ENCODE measurements around the gene CHST8.

DNA sequence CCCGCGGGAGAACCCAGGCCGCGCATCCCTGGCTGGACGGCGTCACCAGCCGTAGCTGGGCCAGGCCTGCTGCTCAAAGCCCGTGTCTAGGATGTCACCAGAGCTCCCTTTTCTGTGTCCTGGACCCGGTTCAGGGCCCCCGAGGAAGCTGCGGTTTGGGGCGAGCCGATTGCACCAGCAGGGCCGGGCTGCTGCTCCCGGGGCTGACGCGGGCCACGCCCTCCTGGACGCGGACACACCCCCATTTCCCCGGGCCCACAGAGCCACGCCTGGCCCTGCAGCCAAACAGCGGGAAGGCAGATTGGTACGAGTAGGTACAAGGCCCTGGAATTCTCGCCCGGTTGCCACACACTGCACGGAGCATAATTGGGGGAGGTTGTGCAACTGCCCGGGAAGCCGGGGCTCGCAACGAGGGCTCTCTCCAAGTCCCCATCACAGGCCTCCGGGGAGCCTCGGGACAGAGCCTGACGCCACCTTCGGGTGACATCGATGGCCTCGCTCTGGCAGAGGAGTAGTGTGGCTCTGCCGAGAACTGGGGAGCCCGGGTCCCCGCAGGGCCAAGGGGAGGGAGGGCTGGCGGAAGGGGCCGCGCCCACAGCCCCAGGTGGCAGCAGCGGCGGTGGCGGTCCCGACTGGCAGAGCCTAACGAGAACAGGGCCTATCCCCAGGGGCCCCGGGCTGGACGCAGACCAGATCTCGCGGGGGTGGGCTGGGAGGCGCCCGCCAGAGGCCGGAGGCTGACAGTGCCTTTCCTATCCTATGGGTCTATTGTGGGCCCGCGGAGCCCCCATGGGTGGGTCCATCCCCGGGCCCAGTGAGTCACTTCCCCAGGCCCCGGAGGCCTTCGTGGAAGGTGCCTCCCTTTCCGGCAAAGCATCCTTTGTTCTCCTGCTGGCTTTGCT lies 198.4 kb downstream of the CHST8 start:
- TF ChIP-seq POLR2AphosphoS5 (IDR thresholded peaks at IDR 0.05; ENCODE audit: insufficient read depth in 1 of 2, low read depth in 1 of 2), result peak; percentile 51 to 85
- TF ChIP-seq, protein P1, sequence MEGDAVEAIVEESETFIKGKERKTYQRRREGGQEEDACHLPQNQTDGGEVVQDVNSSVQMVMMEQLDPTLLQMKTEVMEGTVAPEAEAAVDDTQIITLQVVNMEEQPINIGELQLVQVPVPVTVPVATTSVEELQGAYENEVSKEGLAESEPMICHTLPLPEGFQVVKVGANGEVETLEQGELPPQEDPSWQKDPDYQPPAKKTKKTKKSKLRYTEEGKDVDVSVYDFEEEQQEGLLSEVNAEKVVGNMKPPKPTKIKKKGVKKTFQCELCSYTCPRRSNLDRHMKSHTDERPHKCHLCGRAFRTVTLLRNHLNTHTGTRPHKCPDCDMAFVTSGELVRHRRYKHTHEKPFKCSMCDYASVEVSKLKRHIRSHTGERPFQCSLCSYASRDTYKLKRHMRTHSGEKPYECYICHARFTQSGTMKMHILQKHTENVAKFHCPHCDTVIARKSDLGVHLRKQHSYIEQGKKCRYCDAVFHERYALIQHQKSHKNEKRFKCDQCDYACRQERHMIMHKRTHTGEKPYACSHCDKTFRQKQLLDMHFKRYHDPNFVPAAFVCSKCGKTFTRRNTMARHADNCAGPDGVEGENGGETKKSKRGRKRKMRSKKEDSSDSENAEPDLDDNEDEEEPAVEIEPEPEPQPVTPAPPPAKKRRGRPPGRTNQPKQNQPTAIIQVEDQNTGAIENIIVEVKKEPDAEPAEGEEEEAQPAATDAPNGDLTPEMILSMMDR (IDR thresholded peaks at IDR 0.05), result peak in 1 of 3 experiments; percentile 25
- TF ChIP-seq POLR2A (IDR thresholded peaks at IDR 0.05), result no peak
